ENCODE data around the gene PDE11A. TPM values are rescaled to one million over a fixed set of nuclear protein-coding genes. Genes with fewer than 3 reads are reported as not detected.

The PDE11A gene
- total RNA-seq, 2 donors from 2014 or later, result 0.28 to 3.5 TPM

DNA sequence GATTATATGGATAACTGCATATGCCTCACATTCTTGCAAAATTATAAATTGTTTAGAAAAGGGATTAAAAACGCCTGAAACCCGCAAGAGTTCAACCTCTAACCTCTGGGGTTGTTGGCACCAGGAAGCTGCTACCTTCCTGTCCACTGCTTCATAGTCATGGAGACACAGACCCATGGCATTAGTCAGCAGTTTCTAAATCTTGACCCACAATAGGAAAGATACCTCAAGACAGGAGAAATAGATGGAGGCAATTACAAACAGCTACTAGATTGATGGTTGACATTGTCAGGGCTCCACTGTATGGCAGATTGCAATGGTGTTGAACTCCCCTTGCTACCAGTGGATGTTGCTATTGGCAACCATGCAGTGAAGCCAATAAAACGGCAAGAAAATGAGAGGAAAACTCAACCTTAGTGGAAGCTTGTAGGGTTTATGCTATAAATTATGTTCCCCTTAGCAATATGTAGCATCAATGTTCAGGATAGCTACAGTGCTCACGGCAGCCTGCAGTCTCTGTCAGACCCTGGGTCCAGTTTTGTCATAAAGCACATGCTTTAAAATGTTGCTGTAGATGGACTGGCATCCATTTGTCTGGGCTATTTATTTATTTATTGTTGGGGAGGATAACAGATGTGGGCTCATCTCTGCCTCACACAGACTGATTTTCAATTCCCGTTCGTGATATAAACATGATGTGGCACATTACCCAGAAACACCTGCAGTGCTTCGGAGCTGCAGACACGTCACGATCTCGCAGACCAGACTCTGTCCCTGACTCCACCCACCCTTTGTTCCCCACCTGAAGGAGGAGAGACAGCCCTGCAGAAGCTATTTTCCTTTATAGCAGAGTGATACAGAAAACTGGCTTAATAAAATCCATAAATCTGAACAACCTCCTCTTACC is 446.6 kb downstream of the PDE11A start:
- no peak for ATAC-seq (ENCODE audit: insufficient number of reproducible peaks, low FRiP score, low read depth)
- Histone ChIP-seq H3K9me3 (no peaks in the 10 kb centered on the region), H3K27ac (no peak overlapping the region), H3K4me1 (ENCODE audit: control insufficient read depth in 1 of 2, low read depth in 2 of 2) (no peaks in the 10 kb centered on the region), H3K4me3 (no peak overlapping the region), H3K36me3 (no peaks in the 10 kb centered on the region), H3K27me3 (replicated peaks; ENCODE audit: insufficient read depth) (no peaks in the 10 kb centered on the region)
- no peak for DNase-seq (ENCODE audit: low spot score)
- TF ChIP-seq, protein P1, sequence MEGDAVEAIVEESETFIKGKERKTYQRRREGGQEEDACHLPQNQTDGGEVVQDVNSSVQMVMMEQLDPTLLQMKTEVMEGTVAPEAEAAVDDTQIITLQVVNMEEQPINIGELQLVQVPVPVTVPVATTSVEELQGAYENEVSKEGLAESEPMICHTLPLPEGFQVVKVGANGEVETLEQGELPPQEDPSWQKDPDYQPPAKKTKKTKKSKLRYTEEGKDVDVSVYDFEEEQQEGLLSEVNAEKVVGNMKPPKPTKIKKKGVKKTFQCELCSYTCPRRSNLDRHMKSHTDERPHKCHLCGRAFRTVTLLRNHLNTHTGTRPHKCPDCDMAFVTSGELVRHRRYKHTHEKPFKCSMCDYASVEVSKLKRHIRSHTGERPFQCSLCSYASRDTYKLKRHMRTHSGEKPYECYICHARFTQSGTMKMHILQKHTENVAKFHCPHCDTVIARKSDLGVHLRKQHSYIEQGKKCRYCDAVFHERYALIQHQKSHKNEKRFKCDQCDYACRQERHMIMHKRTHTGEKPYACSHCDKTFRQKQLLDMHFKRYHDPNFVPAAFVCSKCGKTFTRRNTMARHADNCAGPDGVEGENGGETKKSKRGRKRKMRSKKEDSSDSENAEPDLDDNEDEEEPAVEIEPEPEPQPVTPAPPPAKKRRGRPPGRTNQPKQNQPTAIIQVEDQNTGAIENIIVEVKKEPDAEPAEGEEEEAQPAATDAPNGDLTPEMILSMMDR (IDR thresholded peaks at IDR 0.05), result no peak

DNA sequence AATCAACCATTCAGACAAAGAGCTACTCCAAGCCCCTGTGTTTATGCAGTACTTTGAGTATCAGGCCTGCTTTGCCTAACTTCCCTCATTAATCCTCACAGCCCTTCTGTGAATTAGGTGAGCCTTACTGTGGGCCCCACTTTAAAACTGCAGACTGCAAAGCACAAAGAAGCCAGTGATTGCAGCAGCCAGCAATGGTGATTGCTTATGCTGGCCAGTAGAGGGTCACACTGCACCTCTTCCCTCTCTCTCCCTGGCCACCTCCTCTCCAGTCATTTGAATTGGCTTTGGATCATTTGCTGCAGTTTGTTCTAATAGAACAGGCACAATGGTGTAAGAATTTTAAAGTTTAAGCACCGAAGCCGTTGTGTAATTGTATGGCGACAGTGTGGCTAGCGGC is 450.1 kb downstream of the PDE11A start:
- Histone ChIP-seq H3K36me3 (no peaks in the 10 kb centered on the region), H3K27me3 (replicated peaks; ENCODE audit: insufficient read depth) (no peaks in the 10 kb centered on the region), H3K9me3 (no peaks in the 10 kb centered on the region), H3K27ac (no peak overlapping the region), H3K4me3 (no peak overlapping the region), H3K4me1 (ENCODE audit: control insufficient read depth in 1 of 2, low read depth in 2 of 2) (peaks cover 3 to 5% of the 10 kb centered on the region in 2 donors)
- no peak for DNase-seq (ENCODE audit: low spot score)
- TF ChIP-seq, protein P1 (IDR thresholded peaks at IDR 0.05), result peak; percentile 29
- ATAC-seq (ENCODE audit: insufficient number of reproducible peaks, low FRiP score, low read depth), result no peak

DNA sequence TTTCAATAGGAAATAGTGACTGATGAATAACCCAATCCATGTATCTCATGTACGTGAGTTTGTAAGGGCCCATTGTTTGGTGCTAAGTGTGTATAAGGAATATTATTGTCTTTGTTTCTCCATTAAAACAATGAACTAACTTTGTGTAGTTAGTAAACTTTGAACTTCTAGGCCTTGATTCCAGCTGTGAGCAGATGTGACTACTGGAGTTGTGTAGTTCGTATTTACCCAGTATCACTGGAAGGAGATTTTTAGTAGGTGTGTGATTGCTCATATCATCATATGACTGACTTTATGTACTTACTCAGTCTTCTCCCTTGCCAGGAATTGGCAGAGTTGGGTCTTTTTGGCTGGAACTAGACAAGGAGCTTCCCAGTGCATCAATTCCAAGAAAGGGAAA is 452.6 kb downstream of the PDE11A start:
- TF ChIP-seq, protein P1 (IDR thresholded peaks at IDR 0.05), result no peak
- no peak for ATAC-seq (ENCODE audit: insufficient number of reproducible peaks, low FRiP score, low read depth)
- H3K27me3 ChIP-seq (replicated peaks; ENCODE audit: insufficient read depth), result no peaks in the 10 kb centered on the region
- DNase-seq (ENCODE audit: low spot score), result no peak
- no peaks in the 10 kb centered on the region for H3K9me3 ChIP-seq
- peaks cover 3 to 5% of the 10 kb centered on the region in 2 donors for H3K4me1 ChIP-seq (ENCODE audit: control insufficient read depth in 1 of 2, low read depth in 2 of 2)
- no peak overlapping the region for H3K4me3 ChIP-seq
- no peaks in the 10 kb centered on the region for H3K36me3 ChIP-seq
- H3K27ac ChIP-seq, result no peak overlapping the region

DNA sequence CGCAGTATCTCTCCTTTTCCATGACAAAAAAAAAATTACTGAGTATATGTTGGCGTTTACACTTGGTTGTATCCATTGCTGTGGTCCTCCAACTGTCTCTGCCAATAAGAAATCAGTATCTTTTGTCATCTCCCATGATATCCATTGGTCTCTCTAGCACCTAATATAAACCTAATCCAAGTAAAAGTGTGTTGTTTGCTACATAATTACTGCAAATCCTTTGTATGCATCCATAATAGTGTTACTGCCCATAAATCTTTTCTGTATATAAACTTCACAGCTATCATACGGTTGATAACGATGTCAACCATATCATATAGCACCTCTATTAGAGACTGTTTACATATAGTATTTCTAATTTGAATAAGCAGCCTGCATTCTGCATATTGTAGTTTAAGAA is 453.1 kb downstream of the PDE11A start:
- DNase-seq (ENCODE audit: low spot score) (no peak), ATAC-seq (ENCODE audit: insufficient number of reproducible peaks, low FRiP score, low read depth) (no peak)
- H3K27ac ChIP-seq, result peak overlapping the region in 1 of 2 donors; percentile 90
- H3K9me3 ChIP-seq, result no peaks in the 10 kb centered on the region
- H3K4me3 ChIP-seq, result peak overlapping the region; percentile 81
- no peaks in the 10 kb centered on the region for H3K27me3 ChIP-seq (replicated peaks; ENCODE audit: insufficient read depth)
- TF ChIP-seq, protein P1 (IDR thresholded peaks at IDR 0.05), result no peak
- H3K36me3 ChIP-seq, result no peaks in the 10 kb centered on the region
- peaks cover 3 to 5% of the 10 kb centered on the region in 2 donors for H3K4me1 ChIP-seq (ENCODE audit: control insufficient read depth in 1 of 2, low read depth in 2 of 2)

All from thoracic aorta (tissue), 2 donors.